ENCODE measurements around the gene ALG8.
"Not testable (repeated sequence)": the region's sequence is repeated elsewhere in the genome, so short reads cannot be mapped to it uniquely, and the experiment has no call there.

Gene ALG8

DNA sequence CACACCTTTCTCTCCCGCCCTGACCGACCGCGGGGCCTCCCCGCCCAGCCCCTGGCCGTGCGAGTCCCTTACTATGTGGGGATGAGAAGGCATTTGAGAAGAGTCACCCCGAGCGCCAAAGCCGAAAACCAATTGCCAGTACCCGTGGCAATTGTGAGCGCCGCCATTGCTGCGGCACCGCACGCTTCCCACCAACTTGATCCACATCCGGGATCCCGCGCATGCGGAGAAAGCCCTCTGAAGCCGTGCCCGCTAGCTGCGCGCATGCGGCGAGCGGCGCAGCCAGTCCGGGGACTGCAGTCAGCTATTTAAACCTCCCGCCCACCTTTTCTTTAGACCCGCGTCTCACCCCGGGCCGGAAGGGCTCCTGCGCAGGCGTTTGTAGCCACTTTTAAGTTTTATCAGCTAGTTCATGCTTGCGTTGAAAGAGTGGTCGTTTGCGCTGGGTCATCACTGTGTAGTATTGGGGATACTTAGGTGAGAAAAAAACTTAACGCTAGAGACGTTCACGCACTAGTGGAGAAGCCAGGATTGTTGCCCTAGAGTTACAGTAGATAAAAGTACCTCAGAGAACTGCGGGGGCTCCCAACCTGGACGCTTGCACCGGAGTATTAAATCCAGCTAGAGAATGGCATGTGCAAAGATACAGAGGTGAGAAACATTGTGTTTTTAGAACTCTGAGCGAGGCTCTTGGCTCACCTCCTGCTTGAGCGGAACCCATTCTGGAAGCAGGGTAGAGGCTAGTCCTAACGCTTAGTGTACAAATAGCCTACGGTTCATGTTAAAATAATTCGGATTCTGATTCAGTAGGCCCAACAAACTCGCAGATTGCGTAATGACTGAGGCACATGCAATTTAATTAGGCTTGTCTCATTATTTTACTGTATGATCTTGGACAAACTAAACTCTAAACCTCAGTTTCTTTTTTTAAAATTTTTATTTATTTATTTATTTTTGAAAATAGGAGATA, at the start of gene ALG8:
ALG8 (minus strand) TSS at position 205 of the 970 bp plus-strand sequence; CDS start at position 167, 38 bp downstream.
- Histone ChIP-seq H3K4me3 (ENCODE audit: low read depth in 1 of 2, low read length in 2 of 2) (peak within 1 kb of the TSS; percentile 78 to 84), H3K27ac (ENCODE audit: low read length) (peak within 1 kb of the TSS; percentile 88), H3K4me1 (ENCODE audit: control insufficient read depth in 1 of 2, insufficient read depth in 2 of 2, low read length in 2 of 2) (peaks cover 0 to 12% of the 10 kb centered on the region in 2 donors), H3K9me3 (ENCODE audit: control insufficient read depth in 1 of 2, low read length in 2 of 2) (no peaks in the 10 kb centered on the region), H3K36me3 (ENCODE audit: control insufficient read depth in 1 of 2, insufficient read depth in 2 of 2, low read length in 2 of 2) (no peaks in the 10 kb centered on the region), H3K27me3 (ENCODE audit: low read depth, low read length) (no peaks in the 10 kb centered on the region)

DNA sequence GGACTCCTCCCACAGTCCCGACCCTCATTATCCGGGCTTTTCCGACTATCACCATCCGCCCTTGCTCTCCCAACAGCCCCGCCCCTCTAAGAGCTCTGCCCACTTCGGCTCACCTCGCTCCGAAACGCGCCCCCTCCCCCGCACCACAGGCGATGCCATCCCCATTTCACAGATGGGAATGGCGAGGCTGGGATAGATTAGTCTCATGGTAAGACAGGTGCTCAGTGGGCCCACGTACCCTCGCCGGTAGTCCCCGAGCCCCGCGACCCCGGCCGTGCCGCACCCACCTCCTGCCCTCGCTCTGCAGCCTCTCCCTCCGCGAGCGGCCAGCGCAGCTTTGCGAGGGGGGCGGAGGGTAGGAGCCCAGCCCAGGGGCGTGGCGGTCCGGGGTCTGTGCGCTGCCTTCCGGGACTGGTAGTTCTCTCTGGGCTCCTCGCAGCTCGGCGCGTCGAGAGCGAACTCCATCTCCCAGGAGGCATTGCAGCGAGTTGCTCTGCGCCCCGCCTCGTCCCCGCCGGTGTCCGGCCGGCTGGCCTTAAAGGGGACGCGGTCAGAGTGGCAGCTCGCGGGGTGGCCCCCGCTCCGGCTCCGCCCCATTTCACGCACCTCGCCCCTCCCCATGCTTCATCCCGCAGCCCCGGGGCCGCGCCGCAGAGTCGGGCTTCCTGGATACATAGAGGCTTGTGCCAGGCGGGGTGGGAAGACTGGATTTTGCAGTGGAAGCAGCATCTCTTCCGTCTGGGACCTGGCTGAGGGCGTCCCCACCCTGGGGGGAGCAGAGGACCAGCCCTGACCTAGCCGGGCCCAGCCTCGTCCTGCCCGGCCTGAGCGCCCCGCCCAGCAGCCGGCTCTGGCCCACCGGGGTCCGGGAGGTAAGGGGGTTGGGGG, 49.1 kb upstream of the ALG8 start, which contains the start of the genes KCTD21 and USP35:
KCTD21 (minus strand) TSS at position 341 of the 888 bp plus-strand sequence. CDS start 14,072 bp downstream, outside the sequence.
USP35 (plus strand) TSS at position 634 of the 888 bp plus-strand sequence. CDS start 7,327 bp downstream, outside the sequence.
- peak within 1 kb of the TSS; percentile 82 to 97 for H3K4me3 ChIP-seq (ENCODE audit: low read depth in 1 of 2, low read length in 2 of 2)
- no peaks in the 10 kb centered on the region for H3K27me3 ChIP-seq (ENCODE audit: low read depth, low read length)
- H3K27ac ChIP-seq (ENCODE audit: low read length), result peak within 1 kb of the TSS; percentile 56
- H3K9me3 ChIP-seq (ENCODE audit: control insufficient read depth in 1 of 2, low read length in 2 of 2), result no peaks in the 10 kb centered on the region
- H3K36me3 ChIP-seq (ENCODE audit: control insufficient read depth in 1 of 2, insufficient read depth in 2 of 2, low read length in 2 of 2), result no peaks in the 10 kb centered on the region
- H3K4me1 ChIP-seq (ENCODE audit: control insufficient read depth in 1 of 2, insufficient read depth in 2 of 2, low read length in 2 of 2), result peaks cover 0 to 31% of the 10 kb centered on the region in 2 donors

DNA sequence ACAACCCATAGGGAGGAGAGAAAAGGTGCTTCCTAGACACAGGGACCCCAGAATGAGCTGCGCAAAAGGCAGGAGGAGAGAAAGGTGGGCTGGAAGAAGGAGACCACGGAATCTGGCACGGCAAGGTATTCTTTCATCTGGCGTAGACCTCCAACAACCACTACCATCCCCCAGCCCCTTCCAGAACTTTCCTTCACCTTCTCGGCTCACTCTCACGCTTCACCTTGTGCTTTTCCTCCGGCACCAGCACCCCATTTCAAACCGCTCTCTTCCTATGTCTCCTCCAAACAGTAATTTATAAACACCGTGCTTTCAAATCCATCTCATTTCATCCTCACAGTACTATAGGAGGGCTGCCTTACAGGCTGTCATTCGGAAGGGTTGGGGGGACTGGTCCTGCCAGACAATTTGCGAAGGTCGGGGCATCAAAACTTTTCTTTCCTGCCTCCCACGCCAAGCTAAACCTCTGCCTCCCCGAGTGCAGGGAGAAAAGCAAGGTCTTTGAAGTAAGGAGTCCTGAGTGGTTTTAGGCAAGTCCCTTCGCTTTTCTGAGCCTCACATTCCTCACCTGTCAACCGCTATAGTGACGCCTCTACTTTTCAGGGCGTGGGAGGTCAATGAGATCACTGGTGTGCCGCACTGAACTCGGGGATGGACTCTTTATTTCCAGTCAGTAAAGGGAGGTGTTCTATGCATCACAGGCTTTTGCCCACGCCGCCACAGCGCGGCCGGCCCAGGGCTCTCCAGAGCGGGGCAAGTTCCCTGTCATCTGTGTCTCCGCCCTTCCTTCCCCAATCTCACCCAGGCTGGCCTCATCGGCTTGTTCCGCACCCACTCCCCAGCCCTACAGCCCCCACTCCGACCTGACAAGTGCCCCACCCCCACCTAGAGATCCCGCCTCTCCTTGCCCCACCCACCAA, 48.2 kb upstream of the ALG8 start:
- peaks cover 0 to 27% of the 10 kb centered on the region in 2 donors for H3K4me1 ChIP-seq (ENCODE audit: control insufficient read depth in 1 of 2, insufficient read depth in 2 of 2, low read length in 2 of 2)
- H3K4me3 ChIP-seq (ENCODE audit: low read depth in 1 of 2, low read length in 2 of 2), result peak overlapping the region; percentile 82 to 97
- no peaks in the 10 kb centered on the region for H3K27me3 ChIP-seq (ENCODE audit: low read depth, low read length)
- H3K9me3 ChIP-seq (ENCODE audit: control insufficient read depth in 1 of 2, low read length in 2 of 2), result no peaks in the 10 kb centered on the region
- H3K27ac ChIP-seq (ENCODE audit: low read length), result peak overlapping the region; percentile 56
- no peaks in the 10 kb centered on the region for H3K36me3 ChIP-seq (ENCODE audit: control insufficient read depth in 1 of 2, insufficient read depth in 2 of 2, low read length in 2 of 2)

DNA sequence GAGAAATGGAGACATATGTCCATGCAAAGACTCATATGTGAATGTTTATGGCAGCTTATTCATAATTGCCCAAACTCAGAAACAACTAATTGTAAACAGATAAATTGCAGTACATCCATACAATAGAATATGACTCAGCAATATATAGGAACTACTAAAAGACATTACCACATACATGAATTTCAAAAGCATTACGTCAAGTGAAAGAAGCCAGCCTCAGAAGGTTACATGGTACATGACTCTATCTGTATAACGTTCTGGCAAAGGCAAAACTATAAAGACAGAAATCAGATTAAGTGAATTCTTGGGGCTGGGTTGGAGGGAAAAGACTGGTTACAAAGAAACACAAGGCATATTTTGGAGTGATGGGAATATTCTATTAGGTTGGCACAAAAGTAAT, 41.8 kb upstream of the ALG8 start:
- peaks cover 3 to 10% of the 10 kb centered on the region in 2 donors for H3K36me3 ChIP-seq (ENCODE audit: control insufficient read depth in 1 of 2, insufficient read depth in 2 of 2, low read length in 2 of 2)
- H3K4me1 ChIP-seq (ENCODE audit: control insufficient read depth in 1 of 2, insufficient read depth in 2 of 2, low read length in 2 of 2), result no peaks in the 10 kb centered on the region
- no peak overlapping the region for H3K4me3 ChIP-seq (ENCODE audit: low read depth in 1 of 2, low read length in 2 of 2)
- no peaks in the 10 kb centered on the region for H3K27me3 ChIP-seq (ENCODE audit: low read depth, low read length)
- no peaks in the 10 kb centered on the region for H3K9me3 ChIP-seq (ENCODE audit: control insufficient read depth in 1 of 2, low read length in 2 of 2)
- H3K27ac ChIP-seq (ENCODE audit: low read length), result no peak overlapping the region

DNA sequence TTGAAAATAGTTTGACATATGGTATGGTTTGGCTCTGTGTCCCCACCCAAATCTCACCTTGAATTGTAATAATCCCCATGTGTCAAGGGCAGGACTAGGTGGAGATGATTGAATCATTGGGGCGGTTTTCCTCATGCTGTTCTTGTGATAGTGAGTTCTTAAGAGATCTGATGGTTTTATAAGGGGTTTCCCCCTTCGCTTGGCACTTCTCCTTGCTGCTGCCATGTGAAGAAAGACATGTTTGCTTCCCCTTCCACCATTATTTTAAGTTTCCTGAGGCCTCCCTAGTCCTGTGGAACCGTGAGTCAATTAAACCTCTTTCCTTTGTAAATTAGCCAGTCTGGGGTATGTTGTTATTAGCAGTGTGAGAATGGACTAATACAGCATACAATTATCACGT, 41.3 kb upstream of the ALG8 start:
- Histone ChIP-seq H3K4me3 (ENCODE audit: low read depth in 1 of 2, low read length in 2 of 2) (no peak overlapping the region), H3K9me3 (ENCODE audit: control insufficient read depth in 1 of 2, low read length in 2 of 2) (no peaks in the 10 kb centered on the region), H3K36me3 (ENCODE audit: control insufficient read depth in 1 of 2, insufficient read depth in 2 of 2, low read length in 2 of 2) (peaks cover 3 to 10% of the 10 kb centered on the region in 2 donors), H3K4me1 (ENCODE audit: control insufficient read depth in 1 of 2, insufficient read depth in 2 of 2, low read length in 2 of 2) (no peaks in the 10 kb centered on the region), H3K27me3 (ENCODE audit: low read depth, low read length) (no peaks in the 10 kb centered on the region), H3K27ac (ENCODE audit: low read length) (no peak overlapping the region)

DNA sequence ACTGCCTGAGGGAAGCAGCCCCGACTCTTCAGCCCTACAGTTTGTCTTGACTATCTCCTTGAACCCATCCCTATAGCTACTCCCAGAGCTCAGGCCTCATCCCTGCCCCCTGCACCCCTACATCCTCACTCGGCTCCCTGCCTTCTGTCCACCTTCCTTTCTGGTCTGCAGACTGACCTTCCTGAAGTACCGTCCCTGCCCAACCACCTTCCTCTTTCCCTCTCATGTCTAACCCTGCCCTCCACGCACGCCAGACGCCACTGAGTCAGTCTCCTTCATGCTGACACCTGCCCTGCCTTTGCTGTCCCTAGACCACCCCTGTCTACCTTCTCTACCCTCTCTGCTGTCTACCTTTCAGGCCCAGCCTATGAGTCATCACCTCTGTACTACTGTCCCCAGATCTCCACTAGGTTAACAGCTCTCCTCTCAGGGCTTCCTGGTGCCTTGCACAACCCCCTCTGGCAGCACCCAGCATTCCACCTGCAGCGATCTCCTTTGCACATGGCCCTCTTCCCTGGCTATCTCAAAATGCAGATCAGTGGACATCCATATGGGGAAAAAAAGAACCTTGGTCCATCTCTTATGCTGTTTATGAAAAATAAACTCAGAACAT, 40.1 kb upstream of the ALG8 start:
- Histone ChIP-seq H3K4me1 (ENCODE audit: control insufficient read depth in 1 of 2, insufficient read depth in 2 of 2, low read length in 2 of 2) (no peaks in the 10 kb centered on the region), H3K36me3 (ENCODE audit: control insufficient read depth in 1 of 2, insufficient read depth in 2 of 2, low read length in 2 of 2) (peaks cover 3 to 10% of the 10 kb centered on the region in 2 donors), H3K9me3 (ENCODE audit: control insufficient read depth in 1 of 2, low read length in 2 of 2) (no peaks in the 10 kb centered on the region), H3K27ac (ENCODE audit: low read length) (no peak overlapping the region), H3K4me3 (ENCODE audit: low read depth in 1 of 2, low read length in 2 of 2) (no peak overlapping the region), H3K27me3 (ENCODE audit: low read depth, low read length) (no peaks in the 10 kb centered on the region)

DNA sequence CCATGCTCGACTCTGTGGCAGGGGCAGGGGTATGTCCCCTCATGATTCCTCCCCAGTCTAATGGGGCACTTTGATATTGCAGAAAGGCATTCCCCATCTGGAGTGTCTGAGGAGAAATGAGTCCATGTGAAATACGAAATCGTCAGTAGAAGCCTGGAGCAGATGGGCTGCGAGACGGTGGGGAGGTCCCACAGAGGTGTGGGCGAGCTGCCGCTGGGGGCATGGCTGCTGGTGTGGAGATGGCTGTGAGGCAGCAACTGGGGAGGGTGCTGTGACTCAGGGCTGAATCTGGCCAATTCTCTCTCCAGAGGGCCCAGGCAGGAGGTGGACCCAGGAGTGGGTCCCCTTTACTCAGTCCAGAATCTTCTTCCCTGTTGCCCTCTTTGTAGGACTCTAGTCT, 37.8 kb upstream of the ALG8 start:
- no peak overlapping the region for H3K4me3 ChIP-seq (ENCODE audit: low read depth in 1 of 2, low read length in 2 of 2)
- peaks cover 12 to 31% of the 10 kb centered on the region in 2 donors for H3K36me3 ChIP-seq (ENCODE audit: control insufficient read depth in 1 of 2, insufficient read depth in 2 of 2, low read length in 2 of 2)
- no peak overlapping the region for H3K27ac ChIP-seq (ENCODE audit: low read length)
- no peaks in the 10 kb centered on the region for H3K9me3 ChIP-seq (ENCODE audit: control insufficient read depth in 1 of 2, low read length in 2 of 2)
- H3K27me3 ChIP-seq (ENCODE audit: low read depth, low read length), result no peaks in the 10 kb centered on the region
- H3K4me1 ChIP-seq (ENCODE audit: control insufficient read depth in 1 of 2, insufficient read depth in 2 of 2, low read length in 2 of 2), result no peaks in the 10 kb centered on the region

DNA sequence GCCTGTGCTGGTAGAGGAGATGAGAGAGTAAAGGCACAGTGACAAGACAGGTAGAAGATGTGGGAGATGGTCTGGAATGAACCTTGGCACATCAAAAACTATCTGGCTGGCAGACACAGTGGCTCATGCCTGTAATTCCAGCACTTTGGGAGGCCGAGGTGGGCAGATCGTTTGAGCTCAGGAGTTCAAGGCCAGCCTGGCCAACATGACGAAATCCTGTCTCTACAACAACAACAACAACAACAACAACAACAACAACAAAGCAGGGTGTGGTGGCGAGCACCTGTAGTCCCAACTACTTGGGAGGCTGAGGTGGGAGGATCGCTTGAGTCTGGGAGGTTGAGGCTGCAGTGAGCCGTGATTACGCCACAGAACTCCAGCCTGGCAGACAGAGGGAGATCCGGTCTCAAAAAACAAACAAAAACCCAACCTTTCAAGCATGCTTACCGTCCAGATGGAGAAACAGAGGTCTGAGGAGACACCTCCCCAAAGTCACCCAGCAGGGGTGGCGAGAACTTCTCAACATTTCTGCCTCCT, 37.2 kb upstream of the ALG8 start:
- no peaks in the 10 kb centered on the region for H3K9me3 ChIP-seq (ENCODE audit: control insufficient read depth in 1 of 2, low read length in 2 of 2)
- H3K27ac ChIP-seq (ENCODE audit: low read length), result no peak overlapping the region
- peaks cover 12 to 36% of the 10 kb centered on the region in 2 donors for H3K36me3 ChIP-seq (ENCODE audit: control insufficient read depth in 1 of 2, insufficient read depth in 2 of 2, low read length in 2 of 2)
- H3K27me3 ChIP-seq (ENCODE audit: low read depth, low read length), result no peaks in the 10 kb centered on the region
- H3K4me3 ChIP-seq (ENCODE audit: low read depth in 1 of 2, low read length in 2 of 2), result no peak overlapping the region
- no peaks in the 10 kb centered on the region for H3K4me1 ChIP-seq (ENCODE audit: control insufficient read depth in 1 of 2, insufficient read depth in 2 of 2, low read length in 2 of 2)

DNA sequence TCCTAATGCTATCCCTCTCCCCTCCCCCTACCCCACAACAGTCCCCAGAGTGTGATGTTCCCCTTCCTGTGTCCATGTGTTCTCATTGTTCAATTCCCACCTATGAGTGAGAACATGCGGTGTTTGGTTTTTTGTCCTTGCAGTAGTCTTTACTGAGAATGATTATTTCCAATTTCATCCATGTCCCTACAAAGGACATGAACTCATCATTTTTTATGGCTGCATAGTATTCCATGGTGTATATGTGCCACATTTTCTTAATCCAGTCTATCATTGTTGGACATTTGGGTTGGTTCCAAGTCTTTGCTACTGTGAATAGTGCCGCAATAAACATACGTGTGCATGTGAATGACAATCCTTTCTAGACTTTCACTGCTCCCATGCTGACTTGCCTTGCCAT, 36.4 kb upstream of the ALG8 start:
- not testable (repeated sequence) for H3K27ac ChIP-seq (ENCODE audit: low read length); H3K4me1 ChIP-seq (ENCODE audit: control insufficient read depth in 1 of 2, insufficient read depth in 2 of 2, low read length in 2 of 2); H3K27me3 ChIP-seq (ENCODE audit: low read depth, low read length); H3K9me3 ChIP-seq (ENCODE audit: control insufficient read depth in 1 of 2, low read length in 2 of 2); H3K4me3 ChIP-seq (ENCODE audit: low read depth in 1 of 2, low read length in 2 of 2)
- peaks cover 12 to 38% of the 10 kb centered on the region in 2 donors for H3K36me3 ChIP-seq (ENCODE audit: control insufficient read depth in 1 of 2, insufficient read depth in 2 of 2, low read length in 2 of 2)

DNA sequence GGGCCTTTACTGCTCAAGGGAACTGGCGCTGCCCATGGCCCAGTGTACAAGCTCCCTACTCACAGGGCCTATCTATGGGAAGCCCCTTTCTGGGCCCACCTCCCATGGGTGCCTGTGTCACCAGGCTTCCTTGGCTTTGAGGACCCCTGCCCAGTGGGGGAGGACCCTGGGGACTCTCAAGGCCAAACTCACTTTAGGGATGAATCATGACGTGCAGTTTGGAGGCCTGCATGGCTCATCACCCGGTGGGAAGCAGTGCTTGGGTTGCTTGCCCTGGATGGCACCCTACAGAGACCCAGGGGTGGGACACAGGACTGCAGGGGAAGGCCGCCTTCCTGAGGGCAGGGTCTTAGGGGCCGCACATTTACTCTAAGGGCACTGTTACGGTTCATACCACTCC, 32.5 kb upstream of the ALG8 start:
- Histone ChIP-seq H3K9me3 (ENCODE audit: control insufficient read depth in 1 of 2, low read length in 2 of 2) (no peaks in the 10 kb centered on the region), H3K27me3 (ENCODE audit: low read depth, low read length) (no peaks in the 10 kb centered on the region), H3K4me3 (ENCODE audit: low read depth in 1 of 2, low read length in 2 of 2) (no peak overlapping the region), H3K4me1 (ENCODE audit: control insufficient read depth in 1 of 2, insufficient read depth in 2 of 2, low read length in 2 of 2) (peaks cover 0 to 11% of the 10 kb centered on the region in 2 donors), H3K27ac (ENCODE audit: low read length) (no peak overlapping the region), H3K36me3 (ENCODE audit: control insufficient read depth in 1 of 2, insufficient read depth in 2 of 2, low read length in 2 of 2) (peaks cover 11 to 34% of the 10 kb centered on the region in 2 donors)

All from muscle layer of duodenum (tissue), 2 donors.